PC-9 (cell line): ENCODE results near the gene FANCI. TPM values are rescaled to one million over a fixed set of nuclear protein-coding genes. Genes with fewer than 3 reads are reported as not detected.

Experiments
- BruUV-seq: library from RNA; stranded (reverse); fragments of 400-500 nt; replicated peaks from 2 replicates; lab custom pipeline; 2021; lab: Mats Ljungman, UMichigan
- CTCF ChIA-PET: fragments of 300-600 bp; sonication (Branson Sonifier 250); formaldehyde crosslinking; loops from one replicate; lab custom pipeline; 2022; ENCODE audit warnings: antibody characterized with exemption; lab: Charles Lee
- POLR2A ChIA-PET: fragments of 300-600 bp; sonication (Branson Sonifier 250); formaldehyde crosslinking; loops from one replicate; lab custom pipeline; 2022; ENCODE audit warnings: antibody characterized with exemption; ENCODE audit not compliant: unreplicated experiment; lab: Charles Lee
- DNase-seq, 2 experiments: peaks; one replicate each; pipeline versions ENCODE4 v3.0.0 to v3.0.0-alpha.2; 2015 to 2022; ENCODE audit warnings: mixed read lengths in 1 of 2
- H2AFZ ChIP-seq: fragments of 200-600 bp; sonication (generic); 2 replicates; pipeline ENCODE4 v1.8.1; 2017; ENCODE audit warnings: antibody characterized with exemption
- H3F3A ChIP-seq: fragments of 200-600 bp; sonication (generic); 2 replicates; pipeline ENCODE4 v1.8.1; 2017; ENCODE audit warnings: antibody characterized with exemption, mild to moderate bottlenecking, low read depth; ENCODE audit not compliant: insufficient read depth
- H3K27ac ChIP-seq: fragments of 200-600 bp; sonication (generic); 2 replicates; pipeline ENCODE4 v1.6.1; 2016; ENCODE audit warnings: mixed run types
- H3K27me3 ChIP-seq: fragments of 200-600 bp; sonication (generic); 2 replicates; pipeline ENCODE4 v1.6.1; 2016; ENCODE audit warnings: low read depth, mixed run types; ENCODE audit not compliant: insufficient read depth
- H3K36me3 ChIP-seq: fragments of 200-600 bp; sonication (generic); 2 replicates; pipeline ENCODE4 v1.6.1; 2016; ENCODE audit warnings: low read depth, mixed run types
- H3K4me1 ChIP-seq: fragments of 200-600 bp; sonication (generic); replicated peaks from 2 replicates; pipeline ENCODE4 v1.6.1; 2016; ENCODE audit warnings: mixed run types; ENCODE audit not compliant: insufficient read depth
- H3K4me2 ChIP-seq: fragments of 200-600 bp; sonication (generic); 2 replicates; pipeline ENCODE4 v1.6.1; 2017; ENCODE audit warnings: mixed run types
- H3K4me3 ChIP-seq: fragments of 200-600 bp; sonication (generic); 2 replicates; pipeline ENCODE4 v1.6.1; 2016; ENCODE audit warnings: mixed run types
- H3K79me2 ChIP-seq: fragments of 200-600 bp; sonication (generic); 2 replicates; pipeline ENCODE4 v1.6.1; 2017; ENCODE audit warnings: low read depth, mixed run types
- H3K9me2 ChIP-seq: fragments of 200-600 bp; sonication (generic); 2 replicates; pipeline ENCODE4 v1.8.1; 2017; ENCODE audit warnings: mild to moderate bottlenecking; ENCODE audit not compliant: insufficient read depth
- H3K9me3 ChIP-seq: fragments of 200-600 bp; sonication (generic); 2 replicates; pipeline ENCODE4 v1.8.1; 2016; ENCODE audit warnings: low read depth; ENCODE audit not compliant: insufficient read depth
- H4K20me1 ChIP-seq: fragments of 200-600 bp; sonication (generic); 2 replicates; pipeline ENCODE4 v1.8.1; 2017; ENCODE audit not compliant: insufficient read depth
- EZH2 ChIP-seq: fragments of 200-600 bp; sonication (generic); IDR thresholded peaks from 2 replicates; pipeline ENCODE4 v1.8.0; 2017; ENCODE audit warnings: antibody characterized with exemption, low read depth
- intact Hi-C: fragments of 100-400 bp; cut with micrococcal nuclease; formaldehyde crosslinking; loops from one replicate; pipeline ENCODE4 v1.10.0; 2022; ENCODE audit not compliant: unreplicated experiment
- microRNA-seq: library from miRNA; unstranded; fragments of <30 nt; microRNA quantifications from one replicate; pipeline ENCODE4 v1.2.0, GENCODE V29; 2021; ENCODE audit warnings: borderline number of aligned reads, borderline replicate concordance
- total RNA-seq: library from RNA; stranded (reverse); gene quantifications from 2 replicates; pipeline ENCODE4 v1.2.3, GENCODE V29; 2021
- TF ChIP-seq, protein P1 (sequence below): fragments of 200-600 bp; sonication (generic); conservative IDR thresholded peaks from 2 replicates; pipeline ENCODE4 v1.6.1; 2017; ENCODE audit warnings: mixed run types, antibody characterized with exemption, mild to moderate bottlenecking, moderate library complexity

The FANCI gene
- total RNA-seq, 1 experiment from 2014 or later = 126 TPM

DNA sequence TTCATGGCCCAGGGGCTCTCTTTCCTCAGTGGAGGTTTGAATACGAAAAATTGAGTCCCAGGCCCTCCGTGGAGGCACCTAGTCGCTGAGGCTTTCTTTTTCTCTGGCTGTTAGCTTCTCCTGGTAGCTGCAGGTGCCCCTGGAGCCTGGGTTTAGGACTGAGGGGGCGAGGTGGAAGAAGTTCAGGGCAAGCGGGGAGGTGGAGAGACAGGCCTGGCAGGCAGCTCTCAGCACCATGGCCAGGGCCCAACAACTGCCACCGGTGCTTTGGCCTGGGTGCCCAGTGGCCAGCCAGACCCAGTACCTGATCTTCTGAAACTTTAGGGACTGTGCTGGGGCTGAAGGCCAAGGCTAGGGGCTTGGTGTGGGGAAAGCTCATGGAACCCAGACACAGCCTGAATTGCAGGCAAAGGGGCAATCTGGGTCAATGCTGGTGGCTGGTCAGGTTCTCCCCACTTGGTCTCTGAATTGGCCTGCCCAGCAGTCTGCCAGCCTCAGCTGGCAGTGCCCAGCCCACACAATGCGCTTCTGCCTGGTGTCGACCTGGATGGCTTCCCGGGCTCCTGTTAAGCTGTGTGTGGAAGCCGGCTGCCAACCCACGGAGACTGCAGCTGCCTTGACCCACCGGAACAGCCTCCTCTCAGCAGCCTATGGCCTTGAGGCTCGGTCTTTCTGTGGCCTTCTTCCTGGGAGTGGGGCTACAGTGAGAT is 121.1 kb downstream of the FANCI start:
- Histone ChIP-seq H2AFZ (no peak overlapping the region), H4K20me1 (no peaks in the 10 kb centered on the region), H3F3A (0 out of 2 replicates have a peak, but pooled peaks cover 3% of the 10 kb centered on the region), H3K4me3 (no peak overlapping the region), H3K9me3 (no peaks in the 10 kb centered on the region), H3K4me1 (no peaks in the 10 kb centered on the region), H3K4me2 (no peak overlapping the region), H3K36me3 (no peaks in the 10 kb centered on the region), H3K27me3 (peaks cover 73% of the 10 kb centered on the region), H3K27ac (no peak overlapping the region), H3K9me2 (no peaks in the 10 kb centered on the region), H3K79me2 (no peaks in the 10 kb centered on the region)
- ChIA-PET POLR2A (no interaction called here), CTCF (no interaction called here)
- TF ChIP-seq EZH2 = no peak
- TF ChIP-seq, protein P1, sequence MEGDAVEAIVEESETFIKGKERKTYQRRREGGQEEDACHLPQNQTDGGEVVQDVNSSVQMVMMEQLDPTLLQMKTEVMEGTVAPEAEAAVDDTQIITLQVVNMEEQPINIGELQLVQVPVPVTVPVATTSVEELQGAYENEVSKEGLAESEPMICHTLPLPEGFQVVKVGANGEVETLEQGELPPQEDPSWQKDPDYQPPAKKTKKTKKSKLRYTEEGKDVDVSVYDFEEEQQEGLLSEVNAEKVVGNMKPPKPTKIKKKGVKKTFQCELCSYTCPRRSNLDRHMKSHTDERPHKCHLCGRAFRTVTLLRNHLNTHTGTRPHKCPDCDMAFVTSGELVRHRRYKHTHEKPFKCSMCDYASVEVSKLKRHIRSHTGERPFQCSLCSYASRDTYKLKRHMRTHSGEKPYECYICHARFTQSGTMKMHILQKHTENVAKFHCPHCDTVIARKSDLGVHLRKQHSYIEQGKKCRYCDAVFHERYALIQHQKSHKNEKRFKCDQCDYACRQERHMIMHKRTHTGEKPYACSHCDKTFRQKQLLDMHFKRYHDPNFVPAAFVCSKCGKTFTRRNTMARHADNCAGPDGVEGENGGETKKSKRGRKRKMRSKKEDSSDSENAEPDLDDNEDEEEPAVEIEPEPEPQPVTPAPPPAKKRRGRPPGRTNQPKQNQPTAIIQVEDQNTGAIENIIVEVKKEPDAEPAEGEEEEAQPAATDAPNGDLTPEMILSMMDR = no peak
- no TSS peak for BruUV-seq
- intact Hi-C loops = no loop called here
- no peak for DNase-seq

DNA sequence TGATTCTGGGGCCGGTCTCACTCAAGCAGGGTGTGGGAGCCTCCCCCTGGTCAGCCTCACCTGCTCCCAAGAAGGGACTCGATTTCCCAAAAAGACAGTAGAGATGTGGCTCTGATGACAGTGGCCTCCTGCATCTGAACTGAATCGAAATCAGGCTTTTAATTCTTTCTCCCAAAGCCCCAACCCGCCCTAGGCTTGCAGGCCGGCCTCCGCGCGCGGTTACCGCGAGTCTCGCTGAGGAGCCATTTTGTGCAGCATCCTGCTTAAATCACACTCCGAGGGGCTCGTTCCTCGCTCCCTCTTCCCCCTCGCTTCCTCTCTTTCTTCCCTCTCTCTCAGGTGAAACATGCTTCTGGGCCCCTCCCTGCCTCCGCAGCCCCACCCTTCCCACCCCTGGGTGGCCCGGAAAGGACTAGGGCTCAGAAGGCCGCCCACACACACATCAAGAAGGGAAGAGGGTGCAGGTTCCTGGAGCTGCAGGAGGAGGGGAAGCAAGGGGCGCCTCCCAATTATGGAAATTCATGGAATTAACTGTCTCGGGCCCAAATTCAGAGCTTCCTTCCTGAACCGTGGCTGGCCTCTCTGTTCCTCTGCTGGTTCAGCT is 121.8 kb downstream of the FANCI start:
- no TSS peak for BruUV-seq
- Histone ChIP-seq H4K20me1 (no peaks in the 10 kb centered on the region), H3F3A (0 out of 2 replicates have a peak, but pooled peaks cover 6% of the 10 kb centered on the region), H3K4me3 (no peak overlapping the region), H3K4me2 (no peak overlapping the region), H3K9me2 (no peaks in the 10 kb centered on the region), H3K27me3 (peaks cover 66% of the 10 kb centered on the region), H3K36me3 (no peaks in the 10 kb centered on the region), H3K4me1 (no peaks in the 10 kb centered on the region), H3K27ac (no peak overlapping the region), H3K9me3 (no peaks in the 10 kb centered on the region), H2AFZ (no peak overlapping the region), H3K79me2 (no peaks in the 10 kb centered on the region)
- TF ChIP-seq, protein P1 = no peak
- no peak for TF ChIP-seq EZH2
- intact Hi-C loops = no loop called here
- ChIA-PET CTCF (no interaction called here), POLR2A (no interaction called here)
- DNase-seq = no peak

Small RNAs within 50 kb of the gene (microRNA-seq; reads per million reads assigned to microRNA genes)
- gene MIR6766 = not detected

Other genes starting within 250 kb of the FANCI start
- 86.8 and 148 TPM in 2 replicates for gene ABHD2, start 155.5 kb upstream of the FANCI start, total RNA-seq
- not detected in 2 replicates for gene RLBP1, start 22.4 kb upstream of the FANCI start, total RNA-seq
- 43.6 and 63.9 TPM in 2 replicates for gene POLG, start 90.8 kb downstream of the FANCI start, total RNA-seq